HG03025 (cell line): ENCODE data around the gene CD1B.
A peak's percentile ranks its signal among the peaks of the same experiment; 100 is the strongest.
"Not testable (repeated sequence)": the region's sequence is repeated elsewhere in the genome, so short reads cannot be mapped to it uniquely, and the experiment has no call there.

Experiments
- ATAC-seq: cut with Tn5 transposase; IDR thresholded peaks from one replicate; pipeline ENCODE4 v1.9.1; 2021; ENCODE audit warnings: mild to moderate bottlenecking, moderate library complexity; ENCODE audit not compliant: unreplicated experiment, low FRiP score

Gene CD1B

GRCh38 chr1:158329733-158330132 is 1.6 kb downstream of the CD1B start:
- no peak for ATAC-seq

- ATAC-seq = no peak
Measured at GRCh38 chr1:158329300-158329699, 2.0 kb downstream of the CD1B start.

- ATAC-seq = no peak
Measured at GRCh38 chr1:158328426-158328825, 2.9 kb downstream of the CD1B start.

GRCh38 chr1:158327481-158327880 is 3.9 kb downstream of the CD1B start:
- ATAC-seq = no peak

GRCh38 chr1:158324395-158324794 is 6.9 kb downstream of the CD1B start:
- no peak for ATAC-seq

GRCh38 chr1:158323866-158324265 is 7.5 kb downstream of the CD1B start:
- no peak for ATAC-seq

GRCh38 chr1:158311066-158311465 is 20.3 kb downstream of the CD1B start:
- no peak for ATAC-seq

- ATAC-seq = no peak
Measured at GRCh38 chr1:158310623-158311022, 20.7 kb downstream of the CD1B start.

GRCh38 chr1:158295791-158296190 is 35.5 kb downstream of the CD1B start:
- ATAC-seq = no peak

- ATAC-seq = no peak
Measured at GRCh38 chr1:158290321-158290844, 40.9 kb downstream of the CD1B start.

- ATAC-seq = peak; percentile 31
Measured at GRCh38 chr1:158289811-158290210, 41.5 kb downstream of the CD1B start, which contains the start of gene CD1C. CD1C (plus strand) TSS chr1:158289923; CDS start chr1:158290065, 142 bp downstream.

- no peak for ATAC-seq
Measured at GRCh38 chr1:158286941-158287346, 44.4 kb downstream of the CD1B start.

- no peak for ATAC-seq
Measured at GRCh38 chr1:158286487-158286886, 44.8 kb downstream of the CD1B start.

GRCh38 chr1:158285756-158286241 is 45.5 kb downstream of the CD1B start:
- ATAC-seq = peak; percentile 50

GRCh38 chr1:158283965-158284364 is 47.4 kb downstream of the CD1B start:
- ATAC-seq = no peak

- ATAC-seq = not testable (repeated sequence)
Measured at GRCh38 chr1:158282421-158282820, 48.9 kb downstream of the CD1B start.
